Stimulated activated CD4-positive, alpha-beta T cell treated with anti-CD3 and anti-CD28 coated beads, TNF-alpha, amount 100 ng/mL, for 1 hour (primary cell): ENCODE measurements around the gene HIKESHI.

Experiments
- DNase-seq, 3 donors: peaks; one replicate each; pipeline ENCODE4 v3.0.0-alpha.2; 2020; ENCODE audit warnings: low read depth in 3 of 3, low spot score in 1 of 3

HIKESHI gene

DNA sequence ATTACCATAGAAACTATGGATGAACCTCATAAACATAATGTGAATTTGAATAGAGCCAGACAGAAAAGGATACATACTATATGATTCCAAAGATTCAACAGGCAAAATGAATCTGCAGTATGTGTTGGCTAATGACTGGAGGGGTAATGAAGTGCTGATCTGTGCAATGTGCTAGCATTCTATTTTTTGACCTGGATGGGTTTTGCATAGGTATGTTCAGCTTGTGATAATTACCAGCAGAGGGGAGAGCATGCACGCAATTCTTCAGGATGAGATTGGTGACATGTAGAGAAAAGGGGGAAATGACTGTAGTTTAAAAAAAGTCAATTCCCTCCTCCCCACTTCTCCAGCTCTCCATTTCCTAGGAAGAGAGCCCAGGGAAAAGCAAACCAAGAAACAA is 72.0 kb downstream of the HIKESHI start:
- no peak for DNase-seq

DNA sequence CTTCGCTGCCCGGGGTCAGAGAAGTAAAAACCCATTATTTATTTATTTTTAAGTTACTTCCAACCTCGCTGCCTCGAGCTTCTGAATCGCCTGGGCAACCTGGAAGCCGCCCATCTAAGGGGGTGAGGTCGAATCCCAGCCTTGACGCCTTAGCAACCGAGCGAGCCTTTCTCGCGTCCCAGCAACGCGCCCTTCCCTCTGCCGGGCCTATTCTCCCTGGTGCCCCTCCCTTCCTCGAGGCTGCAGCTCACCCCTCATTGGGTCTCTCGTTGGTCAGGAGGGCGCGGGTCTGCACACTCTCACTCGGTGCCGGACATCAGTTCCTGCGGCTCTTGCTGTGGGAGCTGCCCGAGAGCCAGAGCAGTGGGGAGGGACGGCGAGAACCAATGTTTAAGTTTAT is 72.5 kb downstream of the HIKESHI start, which contains the start of gene CCDC81:
CCDC81 (plus strand) TSS at position 302 of the 400 bp plus-strand sequence. CDS start 277 bp downstream, outside the sequence.
- DNase-seq = no peak

DNA sequence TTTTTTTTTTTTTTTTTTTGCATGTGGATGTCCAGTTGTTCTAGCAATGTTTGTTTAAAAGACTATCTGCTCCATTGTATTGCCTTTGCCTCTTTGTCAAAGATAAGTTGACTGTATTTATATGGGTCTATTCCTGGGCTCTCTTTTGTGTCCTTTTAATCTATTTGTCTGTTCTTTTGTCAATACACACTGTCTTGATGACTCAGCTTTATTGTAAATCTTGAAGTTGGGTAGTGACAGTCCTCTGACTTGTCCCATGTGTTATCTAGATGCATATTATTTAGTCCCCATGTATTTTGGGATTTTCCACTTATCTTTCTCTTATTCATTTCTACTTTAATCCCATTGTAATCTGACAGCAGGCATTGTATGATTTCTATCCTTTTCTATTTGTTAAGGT is 75.9 kb downstream of the HIKESHI start:
- DNase-seq = no peak

DNA sequence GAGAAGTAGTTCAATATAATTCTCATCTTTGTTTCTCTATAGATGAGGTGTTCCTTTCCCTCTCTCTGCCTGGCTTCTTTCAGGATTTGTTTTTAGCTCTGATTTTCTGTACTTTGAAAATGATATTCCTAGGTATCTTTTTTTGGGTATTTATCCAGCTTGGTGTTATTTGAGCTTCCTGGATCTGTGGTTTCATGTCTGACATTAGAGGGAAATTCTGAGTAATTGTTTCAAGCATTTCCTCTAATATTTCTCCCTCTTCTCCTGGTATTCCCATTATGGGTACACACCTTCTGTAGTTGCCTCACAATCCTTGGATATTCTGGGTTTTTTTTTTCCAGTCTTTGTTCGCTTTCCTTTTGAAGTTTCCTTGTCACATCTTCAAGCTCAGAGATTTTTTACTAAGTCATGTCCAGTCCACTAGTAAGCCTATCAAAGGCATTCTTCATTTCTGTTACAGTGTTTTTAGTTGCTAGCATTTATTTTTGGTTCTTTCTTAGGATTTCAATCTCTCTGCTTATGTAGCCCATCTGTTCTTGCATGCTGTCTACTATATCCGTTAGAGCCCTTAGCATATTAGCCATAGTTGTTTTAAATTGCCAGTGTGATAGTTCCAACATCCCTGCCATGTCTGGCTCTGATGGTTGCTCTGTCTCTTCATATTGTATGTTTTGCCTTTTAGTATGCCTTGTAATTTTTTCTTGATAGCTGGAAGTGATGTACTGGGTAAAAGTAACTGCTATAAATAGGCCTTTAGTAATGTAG is 78.4 kb downstream of the HIKESHI start:
- no peak for DNase-seq

DNA sequence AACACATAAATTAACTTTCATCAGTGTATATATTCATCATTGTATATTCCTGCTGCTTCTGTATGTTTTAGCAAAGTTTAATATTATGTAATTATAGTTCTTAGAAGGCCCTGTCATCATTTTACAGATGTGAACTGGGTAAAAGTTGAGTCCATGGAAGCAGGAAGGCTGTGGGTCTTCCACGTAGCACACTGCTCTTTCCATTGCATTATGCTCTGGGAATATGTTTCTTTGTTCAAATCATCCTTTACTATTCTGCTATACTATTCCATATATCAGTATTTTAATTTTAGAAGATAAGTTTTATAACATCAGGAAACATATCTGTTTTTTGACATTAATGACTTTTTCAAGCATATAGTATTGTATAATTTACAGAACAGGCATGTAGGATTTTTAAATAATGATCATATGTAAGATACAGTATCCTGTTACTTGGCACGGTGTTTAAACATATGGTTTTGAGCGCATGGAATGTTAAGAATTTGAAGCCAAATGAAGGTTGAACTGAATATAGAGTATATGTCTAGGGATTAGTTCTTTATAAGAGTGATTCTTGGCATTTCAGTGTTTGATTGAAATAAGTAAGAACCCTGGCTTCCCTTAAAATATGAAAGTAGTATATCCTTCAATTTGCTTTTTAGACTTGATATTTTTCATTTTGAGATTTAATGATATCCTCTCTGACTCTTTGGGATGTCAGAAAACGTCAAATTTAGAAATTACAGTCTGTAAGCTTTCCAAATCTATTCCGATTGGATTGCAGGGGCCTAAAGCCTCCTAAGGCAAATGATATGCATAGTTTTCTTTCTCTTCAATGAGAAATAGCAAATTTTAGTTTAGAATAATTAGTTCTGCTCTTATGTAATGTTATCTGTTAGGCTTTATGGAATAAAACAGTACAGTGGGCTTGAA is 81.3 kb downstream of the HIKESHI start:
- no peak for DNase-seq

DNA sequence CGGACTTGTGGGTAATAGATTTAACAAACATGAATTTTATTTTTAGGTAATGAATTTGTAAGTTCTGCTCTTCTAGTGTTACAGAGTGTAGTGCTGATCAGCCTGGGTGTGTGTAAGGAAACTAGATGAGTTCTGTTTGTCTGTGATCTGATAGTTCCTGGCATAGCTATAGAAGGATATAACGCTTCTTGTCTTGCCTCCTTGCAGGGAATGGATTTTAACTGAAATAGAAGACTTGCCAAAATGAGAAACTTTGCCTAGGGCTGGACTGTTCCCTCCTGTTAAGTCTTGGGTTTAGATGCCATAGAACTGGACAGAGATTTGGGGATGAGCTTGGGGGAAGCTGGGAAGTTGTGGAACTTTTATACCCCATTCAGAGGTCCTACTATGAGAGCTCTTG is 84.2 kb downstream of the HIKESHI start:
- DNase-seq = no peak

DNA sequence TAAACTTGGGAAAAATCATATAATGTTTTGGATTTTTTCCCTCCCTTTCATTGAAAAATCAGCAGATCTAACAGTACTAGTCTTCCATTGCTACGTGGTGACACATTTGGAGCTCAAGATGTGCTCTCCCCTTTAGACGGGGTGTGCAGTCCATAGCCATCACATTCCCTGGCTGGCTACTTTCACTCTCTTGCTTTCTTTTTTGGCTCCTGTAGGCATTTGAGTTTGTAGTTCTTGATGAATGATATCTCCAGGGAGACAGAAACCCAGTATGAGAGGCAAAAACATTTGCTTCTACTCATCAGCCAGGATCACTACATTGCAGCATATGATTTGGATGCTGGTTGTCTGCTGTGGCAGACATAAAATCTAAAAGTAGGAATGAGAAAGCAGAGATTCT is 84.7 kb downstream of the HIKESHI start:
- DNase-seq = no peak

DNA sequence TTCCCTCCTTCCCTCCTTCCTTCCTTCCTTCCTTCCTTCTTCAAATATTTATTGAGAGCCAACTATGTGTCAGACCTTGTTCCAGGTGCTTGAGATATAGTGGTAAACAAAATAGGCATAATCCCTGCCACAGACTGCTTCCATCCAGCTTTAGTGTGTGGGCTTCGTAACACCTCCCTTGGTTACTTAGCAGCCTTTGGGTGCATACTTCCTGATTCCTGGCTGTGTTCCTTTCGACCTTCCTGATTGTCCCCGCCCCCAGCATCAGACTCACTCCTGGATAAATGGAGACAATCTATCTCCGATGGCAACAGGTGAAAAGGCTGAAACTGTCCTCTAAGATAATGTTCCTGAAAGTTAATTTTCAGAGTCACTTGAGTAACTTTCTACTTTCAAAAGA is 86.2 kb downstream of the HIKESHI start:
- no peak for DNase-seq

DNA sequence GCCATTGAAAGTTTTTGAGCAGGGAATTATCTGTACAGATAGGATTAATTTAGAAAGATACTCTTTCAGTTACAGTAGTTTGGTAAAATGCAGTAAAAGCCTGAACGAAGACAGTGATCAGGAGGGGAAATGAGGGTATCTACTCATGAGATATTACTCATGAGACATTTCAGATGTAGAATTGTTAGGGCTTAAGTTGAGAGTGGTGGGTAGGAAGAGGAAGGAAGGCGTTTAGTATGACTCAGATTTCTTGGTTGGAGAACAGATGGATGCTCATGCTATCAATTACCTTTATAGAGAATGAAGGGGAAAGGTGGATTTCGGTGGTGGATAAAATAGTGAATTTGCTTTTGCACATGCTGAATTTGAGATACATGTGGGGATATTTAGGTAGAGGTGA is 88.4 kb downstream of the HIKESHI start:
- no peak for DNase-seq

DNA sequence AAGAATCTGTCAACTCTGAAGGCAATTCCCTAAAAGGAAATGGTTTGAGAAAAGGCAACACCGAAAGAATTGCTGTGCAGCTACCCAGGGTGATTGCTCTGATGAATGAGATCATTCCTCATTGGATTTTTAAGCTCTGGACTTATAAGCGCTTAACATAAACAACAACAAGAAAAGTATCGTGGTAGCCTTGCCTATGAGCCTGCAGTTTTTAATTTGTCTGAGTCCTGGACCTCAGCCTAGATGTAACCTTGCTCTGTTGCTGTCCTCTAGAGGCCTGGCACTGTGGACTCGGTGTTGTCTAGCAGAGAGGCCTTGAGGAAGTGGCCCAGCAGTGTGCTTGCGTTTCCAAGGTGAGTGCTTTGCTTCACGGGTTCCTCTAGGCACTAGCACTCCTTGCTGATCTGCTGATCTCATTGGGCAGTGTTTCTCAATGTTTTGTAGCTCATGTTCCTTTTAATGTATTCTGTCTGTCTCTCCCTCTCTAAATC is 93.1 kb downstream of the HIKESHI start:
- no peak for DNase-seq
